BJ (cell line): Measurements from ENCODE around the gene PGP. TPM values are rescaled to one million over a fixed set of nuclear protein-coding genes. Genes with fewer than 3 reads are reported as not detected.

Experiments used
- CTCF ChIA-PET: fragments of 350-600 bp; formaldehyde crosslinking; extraction: SDS; loops from one replicate; lab custom pipeline; 2021; ENCODE audit warnings: antibody characterized with exemption, inconsistent platforms; lab: Yijun Ruan, JAX
- POLR2A ChIA-PET: fragments of 300-600 bp; sonication (Branson Sonifier 250); formaldehyde crosslinking; extraction: SDS; loops from one replicate; lab custom pipeline; 2021; ENCODE audit warnings: antibody characterized with exemption; lab: Charles Lee
- DNase-seq: peaks from one replicate; pipeline ENCODE4 v3.0.0-alpha.2; 2011; ENCODE audit warnings: low read depth
- H3K27me3 ChIP-seq: 2 replicates; pipeline ENCODE4 v1.6.0; 2011; ENCODE audit warnings: low read length; ENCODE audit not compliant: control insufficient read depth, insufficient read depth
- H3K36me3 ChIP-seq: 2 replicates; pipeline ENCODE4 v1.5.1; 2011; ENCODE audit warnings: low read length; ENCODE audit not compliant: control insufficient read depth, insufficient read depth
- H3K4me3 ChIP-seq: 2 replicates; pipeline ENCODE4 v1.5.1; 2011; ENCODE audit warnings: low read depth, mild to moderate bottlenecking, control low read depth, low read length
- CTCF ChIP-seq: IDR thresholded peaks from 2 replicates; pipeline ENCODE4 v1.5.1; 2011; ENCODE audit warnings: low read depth, mild to moderate bottlenecking, control low read depth, inconsistent platforms, low read length, moderate library complexity; ENCODE audit not compliant: insufficient read depth
- polyA plus RNA-seq: library from polyadenylated mRNA; depleted of rRNA; stranded (reverse); fragments of >200 nt; gene quantifications from 2 replicates; pipeline ENCODE4 v1.2.3, GENCODE V29; 2011

Gene PGP
- polyA plus RNA-seq, 1 experiment = 7.7 TPM

- Histone ChIP-seq H3K36me3 (no peaks in the 10 kb centered on the region), H3K27me3 (no peaks in the 10 kb centered on the region), H3K4me3 (no peak overlapping the region)
- POLR2A ChIA-PET = interaction anchor here (0.5 kb wide), 1 partner anchor 280 kb away, joined by 3 read pairs; no protein-coding TSS in a partner anchor
- TF ChIP-seq CTCF = no peak
- CTCF ChIA-PET = no interaction called here
- no peak for DNase-seq
These were observed 27.4 kb downstream of the PGP start for GRCh38 chr16:2187212-2187611.

- DNase-seq = no peak
- no peak for TF ChIP-seq CTCF
- POLR2A ChIA-PET = interaction anchor here (0.5 kb wide), 1 partner anchor 281 kb away, joined by 3 read pairs; no protein-coding TSS in a partner anchor
These were observed 28.1 kb downstream of the PGP start for GRCh38 chr16:2186505-2186904.

GRCh38 chr16:2186064-2186463 is 28.6 kb downstream of the PGP start:
- TF ChIP-seq CTCF = no peak
- DNase-seq = no peak
- Histone ChIP-seq H3K27me3 (no peaks in the 10 kb centered on the region), H3K36me3 (no peaks in the 10 kb centered on the region), H3K4me3 (no peak overlapping the region)
- ChIA-PET CTCF (no interaction called here), POLR2A (no interaction called here)

More at GRCh38 chr16:2186505-2186904, 28.1 kb downstream of the PGP start:
- CTCF ChIA-PET = no interaction called here
- no peaks in the 10 kb centered on the region for H3K27me3 ChIP-seq
- H3K36me3 ChIP-seq = no peaks in the 10 kb centered on the region
- no peak overlapping the region for H3K4me3 ChIP-seq

- CTCF ChIA-PET = no interaction called here
- H3K36me3 ChIP-seq = no peaks in the 10 kb centered on the region
- POLR2A ChIA-PET = no interaction called here
- DNase-seq = no peak
- H3K4me3 ChIP-seq = no peak overlapping the region
- no peaks in the 10 kb centered on the region for H3K27me3 ChIP-seq
- no peak for TF ChIP-seq CTCF
These were observed 29.7 kb downstream of the PGP start for GRCh38 chr16:2184962-2185361.

- CTCF ChIA-PET = no interaction called here
- Histone ChIP-seq H3K4me3 (no peak overlapping the region), H3K36me3 (no peaks in the 10 kb centered on the region), H3K27me3 (no peaks in the 10 kb centered on the region)
- DNase-seq = no peak
- no peak for TF ChIP-seq CTCF
- POLR2A ChIA-PET = no interaction called here
These were observed 30.3 kb downstream of the PGP start for GRCh38 chr16:2184346-2184745.
